Thyroid gland (tissue), 4 donors: ENCODE measurements around the gene KCNE4.

Experiments used
- POLR2A ChIP-seq, 2 donors: fragments of 450-650 bp; IDR thresholded peaks; one replicate each; pipeline ENCODE4 v1.6.1; 2017; ENCODE audit warnings: antibody characterized with exemption in 2 of 2, mild to moderate bottlenecking in 2 of 2, moderate library complexity in 1 of 2
- TF ChIP-seq, protein P1 (sequence below), 6 experiments: fragments of 200-600 bp in 3 of 6; fragments of 450-650 bp in 3 of 6; sonication (generic) in 3 of 6; IDR thresholded peaks; one replicate each; pipeline ENCODE4 v1.5.1; 2016 to 2019; ENCODE audit warnings: antibody characterized with exemption in 6 of 6, mild to moderate bottlenecking in 2 of 6, inconsistent platforms in 1 of 6, moderate library complexity in 1 of 6

DNA sequence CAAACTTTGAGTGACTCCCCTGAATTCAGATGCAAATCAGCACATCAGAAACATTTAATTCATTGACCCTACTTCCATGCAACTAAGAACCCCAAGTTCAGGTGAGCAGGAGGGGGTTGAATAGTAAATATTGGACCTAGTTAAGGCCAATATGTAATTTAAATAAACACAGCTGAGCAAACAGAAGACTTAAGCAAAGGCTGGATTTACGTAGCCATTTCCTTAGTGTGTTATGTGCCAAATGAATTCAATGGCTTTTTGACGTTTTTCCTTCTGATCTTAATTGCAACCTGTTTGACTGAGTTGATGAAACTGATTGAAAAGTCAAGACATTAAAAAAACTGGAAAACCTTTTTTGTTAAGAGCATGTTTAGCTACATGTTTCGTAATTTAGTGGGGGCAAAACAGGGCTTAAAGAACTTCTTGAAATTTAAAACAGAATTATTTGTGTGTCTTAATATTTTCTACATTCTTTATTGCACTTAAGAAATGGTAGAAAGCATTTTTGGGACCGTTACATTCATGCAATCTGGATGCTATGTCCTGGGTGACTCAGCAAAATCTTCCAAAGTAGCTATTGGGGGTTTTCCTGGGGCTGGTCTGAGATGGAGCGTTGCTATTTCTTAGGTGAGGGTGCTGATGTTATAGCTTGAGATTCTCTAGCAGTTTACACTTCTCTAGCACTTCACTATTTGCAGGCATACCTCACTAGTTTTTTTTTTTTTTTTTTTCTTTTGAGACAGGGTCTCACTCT, 25.5 kb upstream of the KCNE4 start:
- TF ChIP-seq, protein P1, sequence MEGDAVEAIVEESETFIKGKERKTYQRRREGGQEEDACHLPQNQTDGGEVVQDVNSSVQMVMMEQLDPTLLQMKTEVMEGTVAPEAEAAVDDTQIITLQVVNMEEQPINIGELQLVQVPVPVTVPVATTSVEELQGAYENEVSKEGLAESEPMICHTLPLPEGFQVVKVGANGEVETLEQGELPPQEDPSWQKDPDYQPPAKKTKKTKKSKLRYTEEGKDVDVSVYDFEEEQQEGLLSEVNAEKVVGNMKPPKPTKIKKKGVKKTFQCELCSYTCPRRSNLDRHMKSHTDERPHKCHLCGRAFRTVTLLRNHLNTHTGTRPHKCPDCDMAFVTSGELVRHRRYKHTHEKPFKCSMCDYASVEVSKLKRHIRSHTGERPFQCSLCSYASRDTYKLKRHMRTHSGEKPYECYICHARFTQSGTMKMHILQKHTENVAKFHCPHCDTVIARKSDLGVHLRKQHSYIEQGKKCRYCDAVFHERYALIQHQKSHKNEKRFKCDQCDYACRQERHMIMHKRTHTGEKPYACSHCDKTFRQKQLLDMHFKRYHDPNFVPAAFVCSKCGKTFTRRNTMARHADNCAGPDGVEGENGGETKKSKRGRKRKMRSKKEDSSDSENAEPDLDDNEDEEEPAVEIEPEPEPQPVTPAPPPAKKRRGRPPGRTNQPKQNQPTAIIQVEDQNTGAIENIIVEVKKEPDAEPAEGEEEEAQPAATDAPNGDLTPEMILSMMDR (IDR thresholded peaks at IDR 0.05) = no peak
- no peak for TF ChIP-seq POLR2A (IDR thresholded peaks at IDR 0.05)
